ENCODE results near the gene TMTC1.

Gene TMTC1

DNA sequence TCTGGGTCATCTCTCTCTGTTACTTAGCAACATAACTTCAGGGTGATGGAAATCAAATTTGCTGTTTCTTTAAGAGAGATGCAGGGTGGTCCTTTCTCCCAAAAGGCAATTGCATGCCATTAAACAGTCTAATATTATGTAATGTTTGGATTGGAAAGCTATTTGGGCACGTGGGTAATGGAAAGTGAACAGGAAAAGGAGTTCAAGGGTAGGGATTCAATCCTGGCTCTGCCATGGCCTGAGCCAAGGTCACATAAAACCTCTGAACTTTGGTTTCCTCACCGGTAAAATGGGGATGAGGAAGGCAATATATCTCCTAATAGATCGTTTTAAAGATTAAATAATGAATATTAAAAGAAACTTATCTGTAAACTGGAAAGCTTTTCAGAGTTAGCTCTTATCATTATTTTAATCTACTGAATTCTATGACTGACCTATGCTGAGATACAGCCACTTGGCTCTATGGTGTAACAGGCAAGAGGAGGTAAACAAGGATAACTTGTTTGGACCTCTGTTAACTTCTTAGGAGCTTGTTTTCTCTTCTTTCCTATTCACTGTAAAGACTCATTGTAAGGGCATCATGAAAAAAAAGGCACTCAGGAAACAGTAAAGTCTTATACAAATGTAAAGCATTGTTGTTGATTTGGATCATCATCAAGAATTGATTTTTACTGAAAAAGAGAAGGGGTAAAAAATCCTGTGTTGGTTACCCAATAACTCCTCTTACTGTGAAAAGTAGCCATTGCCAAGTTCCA is 230.6 kb downstream of the TMTC1 start:
- TF ChIP-seq CTCF (IDR thresholded peaks at IDR 0.05; ENCODE audit: borderline replicate concordance, insufficient read depth, low read depth, low read length): no peak
- H3K4me3 ChIP-seq (ENCODE audit: low read depth, low read length): no peak overlapping the region

- H3K4me3 ChIP-seq (ENCODE audit: low read depth, low read length): no peak overlapping the region
- TF ChIP-seq CTCF (IDR thresholded peaks at IDR 0.05; ENCODE audit: borderline replicate concordance, insufficient read depth, low read depth, low read length): peak; percentile 78
Observed at GRCh38 chr12:29552324-29552927, 231.3 kb downstream of the TMTC1 start.

DNA sequence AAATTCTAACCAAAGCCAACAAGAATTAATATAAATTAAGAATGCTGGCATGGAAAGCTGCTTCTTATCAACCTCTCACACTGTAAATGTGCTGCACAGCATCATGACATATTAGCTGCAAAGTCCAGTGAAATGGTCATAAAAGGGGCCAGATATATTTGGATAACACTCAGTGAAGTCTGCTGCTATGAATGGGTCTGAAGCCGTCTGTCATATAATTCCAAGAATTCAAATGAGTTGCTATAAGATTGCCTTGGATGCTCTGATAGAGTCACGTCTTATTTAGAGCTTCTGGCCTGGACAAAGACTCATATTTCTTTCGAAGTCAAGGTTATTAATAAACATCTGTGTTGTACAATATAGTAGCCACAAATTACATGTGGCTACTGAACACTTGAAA is 231.9 kb downstream of the TMTC1 start:
- TF ChIP-seq CTCF (IDR thresholded peaks at IDR 0.05; ENCODE audit: borderline replicate concordance, insufficient read depth, low read depth, low read length): no peak
- no peak overlapping the region for H3K4me3 ChIP-seq (ENCODE audit: low read depth, low read length)

DNA sequence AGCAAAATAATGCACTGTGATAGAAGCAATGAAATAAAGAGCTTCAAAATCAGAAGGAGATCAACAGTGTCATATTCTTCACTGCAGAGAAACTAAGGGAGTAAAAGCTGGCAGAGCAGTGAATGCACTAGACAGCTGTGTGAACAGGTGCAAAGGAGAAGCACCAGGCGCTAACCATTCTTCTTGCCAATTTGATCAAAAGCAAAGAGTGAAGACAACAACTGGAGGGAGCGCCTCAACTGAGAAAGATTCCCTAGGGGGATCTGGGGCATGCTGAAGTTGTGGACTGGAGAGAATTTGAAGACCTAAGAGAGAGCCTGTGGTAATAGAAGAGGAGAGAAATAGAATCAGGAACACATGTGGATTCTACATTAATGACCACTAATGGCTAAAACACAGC is 235.9 kb downstream of the TMTC1 start:
- no peak for TF ChIP-seq CTCF (IDR thresholded peaks at IDR 0.05; ENCODE audit: borderline replicate concordance, insufficient read depth, low read depth, low read length)
- H3K4me3 ChIP-seq (ENCODE audit: low read depth, low read length): no peak overlapping the region

DNA sequence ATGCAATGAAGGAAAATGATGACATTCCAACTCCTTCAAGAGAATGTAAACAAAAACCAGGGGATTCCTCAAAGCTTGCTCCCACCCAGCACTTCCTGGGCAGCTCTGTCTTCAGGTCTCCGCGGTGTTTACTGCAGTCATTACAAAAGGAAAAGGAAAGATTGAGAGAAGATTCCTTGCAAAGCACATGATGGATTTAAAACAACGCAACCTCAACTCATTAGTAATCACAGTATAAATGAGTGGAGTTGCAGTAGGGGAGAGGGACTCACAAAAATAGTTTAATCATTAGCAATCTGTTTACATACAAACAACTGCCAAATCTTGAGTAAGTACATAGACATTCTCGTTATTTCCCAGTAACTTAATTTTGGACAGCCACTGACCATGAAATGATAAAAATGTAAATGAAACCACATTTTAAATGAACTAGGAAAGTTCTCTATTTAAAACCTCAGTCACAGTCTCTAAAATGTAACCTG is 236.6 kb downstream of the TMTC1 start:
- no peak overlapping the region for H3K4me3 ChIP-seq (ENCODE audit: low read depth, low read length)
- TF ChIP-seq CTCF (IDR thresholded peaks at IDR 0.05; ENCODE audit: borderline replicate concordance, insufficient read depth, low read depth, low read length): no peak

DNA sequence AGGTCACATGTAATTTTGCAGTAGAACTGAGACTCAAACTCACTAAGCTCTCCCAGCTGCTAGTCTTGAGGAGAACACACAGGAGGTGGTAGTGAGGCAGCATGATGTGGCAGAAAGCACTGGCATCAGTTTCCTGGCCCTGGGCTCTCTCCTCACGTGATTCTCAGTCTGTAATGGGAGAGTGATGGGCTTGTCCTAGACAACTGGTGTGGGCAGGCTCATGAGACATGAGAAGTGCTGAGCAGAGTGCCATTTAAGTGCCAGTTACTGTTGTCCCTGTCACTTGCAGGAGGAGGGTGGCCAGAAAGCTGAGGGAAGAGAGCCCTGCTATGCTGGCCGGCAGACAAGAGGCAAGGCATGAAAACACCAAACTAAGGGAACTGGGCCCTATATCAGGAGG is 237.7 kb downstream of the TMTC1 start:
- no peak for TF ChIP-seq CTCF (IDR thresholded peaks at IDR 0.05; ENCODE audit: borderline replicate concordance, insufficient read depth, low read depth, low read length)
- no peak overlapping the region for H3K4me3 ChIP-seq (ENCODE audit: low read depth, low read length)

- no peak overlapping the region for H3K4me3 ChIP-seq (ENCODE audit: low read depth, low read length)
- no peak for TF ChIP-seq CTCF (IDR thresholded peaks at IDR 0.05; ENCODE audit: borderline replicate concordance, insufficient read depth, low read depth, low read length)
Observed at GRCh38 chr12:29545102-29545467, 238.7 kb downstream of the TMTC1 start.
